Measurements from ENCODE around the gene MINDY1.

MINDY1 gene

GRCh38 chr1:150981805-150982712 is 24.6 kb downstream of the MINDY1 start, which contains the start of gene ANXA9:
Gene ANXA9, plus strand, starts transcription at chr1:150982292. Its CDS starts 814 bp downstream, at chr1:150983106.
- no peak for TF ChIP-seq CTCF (IDR thresholded peaks at IDR 0.05)
- Mint-ChIP-seq H3K4me1 (peaks cover 73% of the 10 kb centered on the region), H3K4me3 (peak within 1 kb of the TSS; percentile 49), H3K36me3 (ENCODE audit: low read depth) (no peaks in the 10 kb centered on the region), H3K27me3 (ENCODE audit: low read depth, poor library complexity) (peaks cover 4% of the 10 kb centered on the region), H3K9me3 (no peaks in the 10 kb centered on the region), H3K27ac (peak within 1 kb of the TSS; percentile 72)
- DNase-seq: no peak

GRCh38 chr1:150981177-150981804 is 25.4 kb downstream of the MINDY1 start:
- Mint-ChIP-seq H3K27ac (peak overlapping the region; percentile 72), H3K4me3 (peak overlapping the region; percentile 49)
- no peak for TF ChIP-seq CTCF (IDR thresholded peaks at IDR 0.05)

GRCh38 chr1:150979092-150980056 is 27.3 kb downstream of the MINDY1 start:
- Mint-ChIP-seq H3K4me1 (peaks cover 56% of the 10 kb centered on the region), H3K4me3 (no peak overlapping the region)
- TF ChIP-seq CTCF (IDR thresholded peaks at IDR 0.05): peak; percentile 100

More at GRCh38 chr1:150981177-150981804, 25.4 kb downstream of the MINDY1 start:
- Mint-ChIP-seq H3K27me3 (ENCODE audit: low read depth, poor library complexity) (peaks cover 7% of the 10 kb centered on the region), H3K9me3 (no peaks in the 10 kb centered on the region), H3K36me3 (ENCODE audit: low read depth) (no peaks in the 10 kb centered on the region), H3K4me1 (peaks cover 75% of the 10 kb centered on the region)
- peak; percentile 57 for DNase-seq

GRCh38 chr1:150976879-150977694 is 29.6 kb downstream of the MINDY1 start:
- peak overlapping the region; percentile 78 for H3K4me3 Mint-ChIP-seq
- TF ChIP-seq CTCF (IDR thresholded peaks at IDR 0.05): no peak
- H3K9me3 Mint-ChIP-seq: no peaks in the 10 kb centered on the region
- no peaks in the 10 kb centered on the region for H3K36me3 Mint-ChIP-seq (ENCODE audit: low read depth)
- H3K27ac Mint-ChIP-seq: no peak overlapping the region
- H3K4me1 Mint-ChIP-seq: peaks cover 57% of the 10 kb centered on the region
- H3K27me3 Mint-ChIP-seq (ENCODE audit: low read depth, poor library complexity): peaks cover 3% of the 10 kb centered on the region
- DNase-seq: no peak

More at GRCh38 chr1:150979092-150980056, 27.3 kb downstream of the MINDY1 start:
- Mint-ChIP-seq H3K36me3 (ENCODE audit: low read depth) (no peaks in the 10 kb centered on the region), H3K27me3 (ENCODE audit: low read depth, poor library complexity) (peaks cover 7% of the 10 kb centered on the region), H3K9me3 (no peaks in the 10 kb centered on the region), H3K27ac (no peak overlapping the region)
- peak; percentile 92 for DNase-seq

- peaks cover 3% of the 10 kb centered on the region for H3K27me3 Mint-ChIP-seq (ENCODE audit: low read depth, poor library complexity)
- DNase-seq: no peak
- no peak for TF ChIP-seq CTCF (IDR thresholded peaks at IDR 0.05)
- H3K4me3 Mint-ChIP-seq: peak overlapping the region; percentile 78
- H3K27ac Mint-ChIP-seq: no peak overlapping the region
- no peaks in the 10 kb centered on the region for H3K36me3 Mint-ChIP-seq (ENCODE audit: low read depth)
- H3K4me1 Mint-ChIP-seq: peaks cover 57% of the 10 kb centered on the region
- H3K9me3 Mint-ChIP-seq: no peaks in the 10 kb centered on the region
Observed at GRCh38 chr1:150976401-150976821, 30.3 kb downstream of the MINDY1 start.
